HG02588 (cell line): ENCODE data around the gene RNF187.

ENCODE experiments used
- ATAC-seq: cut with Tn5 transposase; IDR thresholded peaks from one replicate; pipeline ENCODE4 v1.9.1; 2021; ENCODE audit warnings: mild to moderate bottlenecking, moderate library complexity; ENCODE audit not compliant: unreplicated experiment

RNF187 gene

DNA sequence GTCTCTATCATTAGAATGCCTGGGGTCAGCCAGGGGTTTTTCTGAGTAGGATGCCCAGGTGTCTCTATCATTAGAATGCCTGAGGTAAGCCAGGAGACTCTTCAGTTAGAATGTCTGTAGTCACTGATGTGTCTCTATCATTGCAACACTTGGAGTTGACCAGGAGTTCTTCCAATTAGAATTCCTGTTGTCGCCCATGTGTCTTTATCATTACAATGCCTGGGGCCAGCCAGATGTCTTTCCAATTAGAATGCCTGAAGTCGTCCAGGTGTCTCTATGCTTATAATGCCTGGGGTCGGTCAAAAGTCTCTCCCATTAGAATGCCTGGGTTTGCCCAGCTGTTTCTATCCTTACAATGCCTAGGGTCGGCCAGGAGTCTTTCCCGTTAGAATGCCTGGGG, 55.8 kb downstream of the RNF187 start:
- no peak for ATAC-seq

GRCh38 chr1:228543396-228543795, 56.2 kb downstream of the RNF187 start:
- no peak for ATAC-seq

- ATAC-seq = no peak
Measured at GRCh38 chr1:228544021-228544850, 57.1 kb downstream of the RNF187 start.

GRCh38 chr1:228544921-228545591, 57.9 kb downstream of the RNF187 start:
- no peak for ATAC-seq
